22Rv1 (cell line): ENCODE measurements around the gene ANKIB1.

Experiments
- CTCF ChIP-seq: fragments of 450-650 bp; IDR thresholded peaks from 2 replicates; pipeline ENCODE4 v1.5.1; 2017; ENCODE audit warnings: mild to moderate bottlenecking
- ZFX ChIP-seq: fragments of 450-650 bp; IDR thresholded peaks from 2 replicates; pipeline ENCODE4 v1.6.1; 2017; ENCODE audit warnings: antibody characterized with exemption, borderline replicate concordance

- TF ChIP-seq CTCF = no peak
- TF ChIP-seq ZFX = no peak
These were observed 7.5 kb downstream of the ANKIB1 start for GRCh38 chr7:92253251-92253650.
